Neural cell (in vitro differentiated cells): Measurements from ENCODE around the gene GAPDHS. TPM values are rescaled to one million over a fixed set of nuclear protein-coding genes. Genes with fewer than 3 reads are reported as not detected.

ENCODE experiments used
- H2AFZ ChIP-seq: fragments of 200-600, 300-800 bp; sonication (generic), shearing (Covaris generic); 2 replicates; pipeline ENCODE4 v1.6.0; 2014; ENCODE audit warnings: low read depth, mild to moderate bottlenecking, antibody characterized with exemption, low read length, moderate library complexity
- H3F3A ChIP-seq: fragments of 200-600 bp; shearing (Covaris generic); 2 replicates; pipeline ENCODE4 v1.6.1; 2016; ENCODE audit warnings: mild to moderate bottlenecking, moderate library complexity, mixed read lengths, antibody characterized with exemption, low read length; ENCODE audit not compliant: insufficient read depth, poor library complexity, severe bottlenecking
- H3K27ac ChIP-seq: fragments of 200-600, 300-800 bp; sonication (generic), shearing (Covaris generic); 2 replicates; pipeline ENCODE4 v1.5.1; 2014; ENCODE audit warnings: mild to moderate bottlenecking, low read length, moderate library complexity
- H3K27me3 ChIP-seq: fragments of 300-800, 200-600 bp; sonication (generic), shearing (Covaris generic); 2 replicates; pipeline ENCODE4 v1.6.0; 2014; ENCODE audit warnings: mild to moderate bottlenecking, low read depth, low read length, moderate library complexity; ENCODE audit not compliant: insufficient read depth
- H3K36me3 ChIP-seq: fragments of 300-800, 200-600 bp; sonication (generic), shearing (Covaris generic); 2 replicates; pipeline ENCODE4 v1.5.1; 2014; ENCODE audit warnings: mild to moderate bottlenecking, antibody characterized with exemption, low read length, moderate library complexity; ENCODE audit not compliant: insufficient read depth
- H3K4me2 ChIP-seq: fragments of 300-800, 200-600 bp; sonication (generic), shearing (Covaris generic); 2 replicates; pipeline ENCODE4 v1.6.0; 2014; ENCODE audit warnings: mild to moderate bottlenecking, low read length
- H3K4me3 ChIP-seq: fragments of 300-800, 200-600 bp; sonication (generic), shearing (Covaris generic); 2 replicates; pipeline ENCODE4 v1.5.1; 2014; ENCODE audit warnings: mild to moderate bottlenecking, low read length, moderate library complexity
- H3K79me2 ChIP-seq: fragments of 200-600 bp; shearing (Covaris generic); replicated peaks from 2 replicates; pipeline ENCODE4 v1.6.0; 2014; ENCODE audit warnings: mild to moderate bottlenecking, low read length, moderate library complexity; ENCODE audit not compliant: insufficient read depth
- H3K9ac ChIP-seq: fragments of 300-800, 200-600 bp; sonication (generic), shearing (Covaris generic); 2 replicates; pipeline ENCODE4 v1.6.1; 2016; ENCODE audit warnings: mild to moderate bottlenecking, low read length, mixed read lengths
- H3K9me2 ChIP-seq: fragments of 200-600 bp; shearing (Covaris generic); 2 replicates; pipeline ENCODE4 v1.6.1; 2016; ENCODE audit warnings: mild to moderate bottlenecking, low read length, mixed read lengths; ENCODE audit not compliant: insufficient read depth
- H3K9me3 ChIP-seq: fragments of 200-600, 300-800 bp; sonication (generic), shearing (Covaris generic); 2 replicates; pipeline ENCODE4 v1.6.1; 2016; ENCODE audit warnings: mild to moderate bottlenecking, mixed run types, low read length, moderate library complexity, mixed read lengths
- H4K20me1 ChIP-seq: fragments of 200-600 bp; shearing (Covaris generic); 2 replicates; pipeline ENCODE4 v1.6.1; 2016; ENCODE audit warnings: mild to moderate bottlenecking, mixed run types; ENCODE audit not compliant: insufficient read depth
- EP300 ChIP-seq: fragments of 450-650 bp; conservative IDR thresholded peaks from 2 replicates; pipeline ENCODE4 v1.6.1; 2014; ENCODE audit warnings: antibody characterized with exemption, mild to moderate bottlenecking, moderate library complexity; ENCODE audit not compliant: poor library complexity, severe bottlenecking
- EZH2 ChIP-seq: fragments of 200-600, 300-800 bp; shearing (Covaris generic), sonication (generic); IDR thresholded peaks from 2 replicates; pipeline ENCODE4 v1.6.1; 2014; ENCODE audit warnings: antibody characterized with exemption, low read length, borderline replicate concordance, mild to moderate bottlenecking; ENCODE audit not compliant: insufficient read depth, poor library complexity, severe bottlenecking
- MXI1 ChIP-seq: fragments of 450-650 bp; conservative IDR thresholded peaks from 2 replicates; pipeline ENCODE4 v1.6.1; 2014; ENCODE audit warnings: antibody characterized with exemption, mild to moderate bottlenecking; ENCODE audit not compliant: poor library complexity, severe bottlenecking
- POLR2AphosphoS5 ChIP-seq: IDR thresholded peaks from 2 replicates; pipeline ENCODE4 v1.6.1; 2012
- RAD21 ChIP-seq: fragments of 450-650 bp; conservative IDR thresholded peaks from 2 replicates; pipeline ENCODE4 v1.6.1; 2014; ENCODE audit warnings: antibody characterized with exemption, mild to moderate bottlenecking, moderate library complexity
- REST ChIP-seq: IDR thresholded peaks from 2 replicates; pipeline ENCODE4 v1.6.1; 2012; ENCODE audit warnings: borderline replicate concordance
- SMC3 ChIP-seq: fragments of 450-650 bp; conservative IDR thresholded peaks from 2 replicates; pipeline ENCODE4 v1.6.1; 2014; ENCODE audit warnings: antibody characterized with exemption, mild to moderate bottlenecking, moderate library complexity; ENCODE audit not compliant: poor library complexity
- TAF1 ChIP-seq: IDR thresholded peaks from 2 replicates; pipeline ENCODE4 v1.6.1; 2012; ENCODE audit warnings: low read depth
- polyA minus RNA-seq: library from RNA; depleted of rRNA, polyadenylated mRNA; stranded (reverse); fragments of >200 nt; gene quantifications from 2 replicates; pipeline ENCODE4 v1.2.3, GENCODE V29; 2014
- polyA plus RNA-seq: library from polyadenylated mRNA; depleted of rRNA; stranded (reverse); fragments of >200 nt; gene quantifications from 2 replicates; pipeline ENCODE4 v1.2.3, GENCODE V29; 2014
- TF ChIP-seq, protein P1 (sequence below): fragments of 450-650 bp; IDR thresholded peaks from 2 replicates; pipeline ENCODE4 v1.5.1; 2014; ENCODE audit warnings: antibody characterized with exemption, mild to moderate bottlenecking, moderate library complexity; ENCODE audit not compliant: poor library complexity, severe bottlenecking

GAPDHS gene
- polyA plus RNA-seq (not detected in 2 replicates), polyA minus RNA-seq (not detected in 2 replicates)

DNA sequence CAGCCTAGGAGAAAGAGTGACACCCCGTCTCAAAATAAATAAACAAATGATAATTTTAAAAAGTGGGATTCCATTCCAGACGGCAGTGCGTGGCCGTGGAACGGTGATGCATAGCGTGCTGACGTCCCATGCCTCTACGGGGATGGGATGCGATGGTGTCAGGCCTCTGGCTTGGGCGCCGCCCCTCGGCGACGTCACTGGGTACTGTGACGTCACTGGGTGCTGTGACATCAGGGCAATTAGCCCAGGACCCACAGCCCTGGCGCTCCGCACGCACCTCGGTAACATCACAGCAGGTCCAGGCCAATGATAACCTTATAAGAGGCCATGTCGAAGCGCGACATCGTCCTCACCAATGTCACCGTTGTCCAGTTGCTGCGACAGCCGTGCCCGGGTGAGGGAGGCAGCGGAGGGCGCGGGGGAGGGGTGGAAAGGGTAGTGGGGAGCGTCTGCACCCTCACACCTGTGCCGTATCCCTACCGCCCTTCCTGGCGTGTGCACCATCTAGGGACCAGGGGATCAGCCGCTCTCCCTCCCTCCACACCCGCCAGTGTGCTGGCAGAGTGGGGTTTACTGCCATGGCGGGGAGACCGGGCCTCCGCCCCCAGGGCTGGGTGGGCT lies at the start of gene GAPDHS:
Gene GAPDHS (plus strand): TSS at position 256 of the 621 bp plus-strand sequence. CDS start 72 bp downstream, at position 328.
- Histone ChIP-seq H3K9me3 (no peaks in the 10 kb centered on the region), H3K4me3 (no peak within 1 kb of the TSS), H3K27me3 (no peaks in the 10 kb centered on the region), H3K27ac (no peak within 1 kb of the TSS), H4K20me1 (no peaks in the 10 kb centered on the region), H3K79me2 (no peaks in the 10 kb centered on the region), H3K4me2 (no peak within 1 kb of the TSS), H3F3A (no peaks in the 10 kb centered on the region), H3K9me2 (no peaks in the 10 kb centered on the region), H3K36me3 (no peaks in the 10 kb centered on the region), H3K9ac (no peak within 1 kb of the TSS), H2AFZ (no peak within 1 kb of the TSS)
- TF ChIP-seq EP300 (no peak), RAD21 (no peak), SMC3 (no peak), REST (no peak), POLR2AphosphoS5 (no peak), MXI1 (no peak), EZH2 (no peak), TAF1 (no peak)
- TF ChIP-seq, protein P1, sequence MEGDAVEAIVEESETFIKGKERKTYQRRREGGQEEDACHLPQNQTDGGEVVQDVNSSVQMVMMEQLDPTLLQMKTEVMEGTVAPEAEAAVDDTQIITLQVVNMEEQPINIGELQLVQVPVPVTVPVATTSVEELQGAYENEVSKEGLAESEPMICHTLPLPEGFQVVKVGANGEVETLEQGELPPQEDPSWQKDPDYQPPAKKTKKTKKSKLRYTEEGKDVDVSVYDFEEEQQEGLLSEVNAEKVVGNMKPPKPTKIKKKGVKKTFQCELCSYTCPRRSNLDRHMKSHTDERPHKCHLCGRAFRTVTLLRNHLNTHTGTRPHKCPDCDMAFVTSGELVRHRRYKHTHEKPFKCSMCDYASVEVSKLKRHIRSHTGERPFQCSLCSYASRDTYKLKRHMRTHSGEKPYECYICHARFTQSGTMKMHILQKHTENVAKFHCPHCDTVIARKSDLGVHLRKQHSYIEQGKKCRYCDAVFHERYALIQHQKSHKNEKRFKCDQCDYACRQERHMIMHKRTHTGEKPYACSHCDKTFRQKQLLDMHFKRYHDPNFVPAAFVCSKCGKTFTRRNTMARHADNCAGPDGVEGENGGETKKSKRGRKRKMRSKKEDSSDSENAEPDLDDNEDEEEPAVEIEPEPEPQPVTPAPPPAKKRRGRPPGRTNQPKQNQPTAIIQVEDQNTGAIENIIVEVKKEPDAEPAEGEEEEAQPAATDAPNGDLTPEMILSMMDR, result no peak

DNA sequence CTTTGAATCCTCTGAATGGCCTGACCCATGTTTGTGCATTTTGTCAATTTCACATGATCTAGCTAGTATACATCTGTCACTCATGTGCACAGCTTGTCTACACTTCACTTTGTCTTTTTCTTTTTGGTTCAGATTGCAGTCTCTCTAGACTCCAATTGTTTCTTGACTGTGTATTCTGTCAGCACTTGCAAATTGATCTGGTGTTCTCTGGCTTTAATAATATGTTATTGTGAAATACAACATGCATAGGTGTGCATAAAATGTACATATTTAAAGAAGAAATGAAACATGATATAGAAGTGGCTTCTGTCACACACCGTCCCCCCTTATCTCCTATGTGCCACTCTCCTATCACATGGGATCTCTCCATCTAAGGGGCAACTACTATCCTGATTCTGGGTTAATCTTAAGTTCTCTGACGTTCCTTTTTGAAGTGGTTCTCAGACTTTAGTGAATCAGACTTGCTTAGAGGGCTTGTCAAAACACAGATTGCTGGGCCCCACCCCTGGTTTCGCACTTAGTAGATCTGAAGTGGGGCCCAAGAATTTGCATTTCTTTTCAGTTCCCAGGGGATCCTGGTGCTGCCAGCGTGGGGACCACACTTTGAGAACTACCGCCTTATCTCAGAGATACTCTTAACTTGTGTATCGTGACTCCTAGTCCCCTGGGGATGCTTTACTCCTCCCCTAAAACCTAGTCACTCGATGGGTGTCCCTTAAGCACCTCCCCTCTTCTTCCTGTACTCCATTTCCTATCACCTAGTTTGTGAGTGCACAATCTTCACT lies 48.8 kb upstream of the GAPDHS start:
- H3K4me2 ChIP-seq, result no peak overlapping the region
- H3K9ac ChIP-seq, result no peak overlapping the region
- H3K4me3 ChIP-seq, result no peak overlapping the region
- no peaks in the 10 kb centered on the region for H3K27me3 ChIP-seq
- H3F3A ChIP-seq, result no peaks in the 10 kb centered on the region
- no peaks in the 10 kb centered on the region for H3K9me2 ChIP-seq
- H3K36me3 ChIP-seq, result no peaks in the 10 kb centered on the region
- no peaks in the 10 kb centered on the region for H4K20me1 ChIP-seq
- H3K79me2 ChIP-seq, result no peaks in the 10 kb centered on the region
- H3K27ac ChIP-seq, result no peak overlapping the region
- TF ChIP-seq MXI1, result no peak
- TF ChIP-seq EZH2, result no peak
- no peak for TF ChIP-seq SMC3
- TF ChIP-seq EP300, result no peak
- no peak for TF ChIP-seq REST
- TF ChIP-seq, protein P1, result no peak
- TF ChIP-seq RAD21, result no peak
- no peak for TF ChIP-seq TAF1
- TF ChIP-seq POLR2AphosphoS5, result no peak
- no peak overlapping the region for H2AFZ ChIP-seq
- H3K9me3 ChIP-seq, result no peaks in the 10 kb centered on the region
